ENCODE data around the gene SLC25A3.
"Not testable (repeated sequence)": the region's sequence is repeated elsewhere in the genome, so short reads cannot be mapped to it uniquely, and the experiment has no call there.

Gene SLC25A3

DNA sequence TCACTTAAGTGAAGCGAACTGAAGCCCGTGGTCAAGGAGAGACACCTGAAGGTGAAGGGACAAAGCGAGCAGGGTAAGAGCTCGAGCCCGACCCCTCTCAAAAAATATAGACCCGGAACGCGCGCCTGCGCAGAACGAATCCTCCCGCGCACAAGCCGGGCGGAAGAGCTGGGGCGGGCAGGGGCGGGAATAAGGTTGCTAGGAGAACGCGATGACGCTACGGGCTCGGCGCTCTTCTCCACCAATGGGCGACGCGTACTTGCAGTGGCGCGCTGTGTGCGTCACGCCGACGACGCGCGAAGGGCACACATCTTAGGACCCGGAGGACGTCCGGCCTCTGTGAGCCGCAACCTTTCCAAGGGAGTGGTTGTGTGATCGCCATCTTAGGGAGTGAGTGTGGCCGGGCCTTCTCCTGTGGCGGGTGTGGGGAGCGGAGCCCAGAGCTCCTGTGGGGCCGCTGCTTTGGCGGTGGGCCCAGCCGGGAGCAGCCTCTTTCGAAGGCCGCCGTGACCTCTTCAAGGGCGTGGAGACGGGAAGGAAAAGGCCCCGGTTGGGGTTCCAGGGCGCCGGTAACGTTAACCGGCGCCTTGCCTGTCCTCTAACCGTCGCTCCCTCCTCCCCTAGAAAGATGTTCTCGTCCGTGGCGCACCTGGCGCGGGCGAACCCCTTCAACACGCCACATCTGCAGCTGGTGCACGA lies at the start of gene SLC25A3:
Gene SLC25A3, plus strand, starts transcription at position 336 of the 699 bp plus-strand sequence. Its CDS starts 293 bp downstream, at position 629.
- peak; percentile 95 for DNase-seq

DNA sequence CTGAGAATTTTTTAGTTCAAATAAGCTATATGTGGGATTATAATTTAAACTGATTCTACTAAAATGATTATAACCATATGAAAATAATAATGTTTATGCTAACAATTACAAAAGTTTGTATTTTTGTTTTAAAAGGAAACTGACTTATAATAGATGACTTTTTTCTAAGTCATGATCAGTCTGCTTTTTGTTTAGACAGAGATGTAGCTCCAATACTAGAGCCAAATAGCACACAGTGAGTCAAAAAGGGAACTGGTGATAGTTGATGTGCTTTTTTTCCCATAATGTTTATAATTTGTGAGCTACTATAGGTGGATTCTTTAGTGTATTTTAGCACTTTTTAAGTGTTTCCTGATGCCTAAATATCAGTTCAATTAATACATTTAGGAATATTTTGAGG lies 49.8 kb upstream of the SLC25A3 start:
- no peak for DNase-seq

DNA sequence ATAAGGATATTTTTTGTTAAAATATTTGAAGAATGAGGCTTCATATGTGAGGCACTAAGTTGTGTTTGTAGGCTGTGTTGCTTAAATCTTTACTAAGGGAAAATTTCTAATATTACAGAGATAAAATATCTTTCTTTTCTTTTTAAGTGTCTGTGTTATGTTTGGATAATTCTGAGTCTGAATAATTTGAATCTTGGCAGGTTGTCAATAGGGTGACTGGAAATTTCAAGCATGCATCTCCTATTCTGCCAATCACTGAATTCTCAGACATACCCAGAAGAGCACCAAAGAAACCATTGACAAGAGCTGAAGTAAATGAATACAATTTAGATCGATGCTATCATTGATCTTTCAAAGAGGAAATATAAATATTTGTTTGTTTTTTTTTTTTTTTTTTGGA lies 48.7 kb upstream of the SLC25A3 start:
- DNase-seq = no peak

DNA sequence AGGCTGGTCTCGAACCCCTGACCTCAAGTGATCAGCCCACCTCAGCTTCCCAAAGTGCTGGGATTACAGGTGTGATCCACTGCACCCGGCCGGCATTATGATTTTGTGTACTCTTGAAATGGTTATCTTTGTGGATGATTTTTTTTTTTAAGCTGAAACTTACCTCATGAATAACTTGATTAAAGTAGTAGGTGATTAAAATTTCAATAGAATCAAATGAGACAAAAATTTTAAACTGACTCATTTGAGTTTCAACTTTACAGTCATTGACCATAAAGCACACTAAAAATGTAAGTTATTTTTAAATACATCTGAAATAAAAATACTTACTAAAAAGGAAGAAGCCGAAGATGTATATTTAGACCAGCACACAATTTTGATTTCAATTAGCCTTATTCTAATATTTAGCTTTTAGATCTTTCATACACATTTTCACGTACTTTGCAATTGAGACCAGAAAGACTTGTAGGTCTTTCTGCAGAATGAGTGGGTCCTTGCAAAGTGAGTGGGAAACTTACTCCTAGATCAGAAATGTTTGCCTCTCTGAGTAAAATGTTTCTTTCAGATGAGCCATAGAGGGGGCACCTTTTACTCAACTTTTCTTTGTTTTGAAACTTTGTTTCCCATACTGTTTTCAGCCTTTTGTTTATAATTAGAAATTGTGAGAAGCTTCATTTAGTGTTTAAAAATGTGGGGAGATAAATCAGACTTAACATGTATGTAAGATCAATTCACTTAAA lies 43.9 kb upstream of the SLC25A3 start:
- no peak for DNase-seq

DNA sequence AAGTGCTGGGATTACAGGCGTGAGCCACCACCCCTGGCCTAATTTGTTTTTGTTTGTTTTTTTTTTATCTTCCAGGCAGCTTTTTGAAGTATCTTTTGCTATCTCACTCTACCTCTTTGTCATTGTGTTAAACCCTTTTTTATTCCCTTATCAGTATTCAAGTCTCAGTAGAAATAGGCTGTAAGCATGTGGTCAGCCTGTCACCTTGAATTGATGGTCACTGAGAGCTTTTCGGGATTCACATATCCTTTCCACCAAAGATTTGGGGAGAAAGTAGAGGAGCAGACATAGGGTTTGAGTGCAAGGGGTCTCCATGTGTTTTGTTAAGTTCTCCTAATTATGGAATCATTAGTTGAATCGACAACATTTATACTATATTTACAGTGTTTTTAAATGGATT lies 41.7 kb upstream of the SLC25A3 start:
- DNase-seq = no peak

DNA sequence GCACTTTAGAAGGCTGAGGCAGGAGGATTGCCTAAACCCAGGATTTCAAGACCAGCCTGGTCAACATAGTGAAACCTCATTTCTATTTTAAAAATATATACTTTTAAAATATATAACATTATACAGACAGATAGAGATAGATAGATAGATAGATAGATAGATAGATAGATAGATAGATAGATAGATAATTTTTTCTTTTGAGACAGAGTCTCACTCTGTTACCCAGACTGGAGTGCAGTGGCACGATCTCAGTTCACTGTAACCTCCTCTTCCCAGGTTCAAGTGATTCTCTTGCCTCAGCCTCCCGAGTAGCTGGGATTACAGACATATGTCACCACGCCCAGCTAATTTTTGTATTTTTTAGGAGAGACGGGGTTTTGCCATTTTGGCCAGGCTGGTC lies 35.4 kb upstream of the SLC25A3 start:
- not testable (repeated sequence) for DNase-seq

DNA sequence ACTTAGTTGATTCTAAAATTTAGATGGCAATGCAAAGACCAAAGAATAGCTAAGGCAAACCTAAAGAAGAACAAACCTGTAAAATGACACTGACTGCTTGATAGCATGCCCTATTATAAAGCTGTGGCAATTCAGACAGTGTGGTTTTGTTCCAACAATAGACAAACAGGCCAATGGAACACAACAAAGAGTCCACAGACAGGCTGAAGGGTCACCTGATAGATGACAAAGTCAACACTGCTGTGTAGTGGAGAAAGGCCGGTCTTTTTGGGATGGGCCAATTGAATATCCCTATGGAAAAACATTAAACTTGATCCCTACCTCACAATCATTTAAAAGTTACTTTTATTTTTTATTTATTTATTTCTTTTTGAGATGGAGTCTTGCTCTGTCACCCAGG lies 33.8 kb upstream of the SLC25A3 start:
- no peak for DNase-seq

DNA sequence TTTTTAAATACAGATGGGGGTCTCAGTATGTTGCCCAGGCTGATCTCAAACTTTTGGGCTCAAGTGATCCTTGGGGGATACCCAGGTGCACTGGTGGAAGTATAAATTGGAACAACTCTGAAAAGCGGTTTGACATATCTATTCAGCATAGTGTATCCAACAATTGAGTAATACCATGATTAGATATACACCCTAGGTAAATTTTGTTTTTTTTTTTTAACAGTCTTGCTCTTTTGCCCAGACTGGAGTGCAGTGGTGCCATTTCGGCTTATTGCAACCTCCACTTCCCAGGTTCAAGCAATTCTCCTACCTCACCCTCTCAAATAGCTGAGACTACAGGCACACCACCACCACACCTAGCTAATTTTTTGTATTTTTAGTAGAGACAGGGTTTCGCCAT lies 31.6 kb upstream of the SLC25A3 start:
- no peak for DNase-seq

DNA sequence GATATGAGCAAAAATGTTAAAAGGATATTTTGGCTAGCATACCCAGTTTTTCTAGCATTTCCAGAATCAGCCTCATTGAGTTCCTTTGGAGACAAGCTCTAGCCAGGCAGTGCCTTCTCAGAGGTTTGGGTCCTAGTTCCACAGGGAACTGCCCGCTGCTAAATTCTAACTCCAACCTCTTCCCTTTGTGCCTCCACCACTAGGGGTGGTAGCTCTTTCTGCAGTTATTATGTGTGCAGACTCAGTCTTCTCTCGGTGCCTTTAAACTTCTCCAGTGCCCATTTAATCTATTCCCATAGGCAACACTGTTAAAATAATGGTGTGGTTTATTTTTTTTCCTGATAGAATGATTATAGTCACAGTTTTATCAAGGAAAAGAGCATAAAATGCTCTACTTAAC lies 21.5 kb upstream of the SLC25A3 start:
- DNase-seq = no peak

DNA sequence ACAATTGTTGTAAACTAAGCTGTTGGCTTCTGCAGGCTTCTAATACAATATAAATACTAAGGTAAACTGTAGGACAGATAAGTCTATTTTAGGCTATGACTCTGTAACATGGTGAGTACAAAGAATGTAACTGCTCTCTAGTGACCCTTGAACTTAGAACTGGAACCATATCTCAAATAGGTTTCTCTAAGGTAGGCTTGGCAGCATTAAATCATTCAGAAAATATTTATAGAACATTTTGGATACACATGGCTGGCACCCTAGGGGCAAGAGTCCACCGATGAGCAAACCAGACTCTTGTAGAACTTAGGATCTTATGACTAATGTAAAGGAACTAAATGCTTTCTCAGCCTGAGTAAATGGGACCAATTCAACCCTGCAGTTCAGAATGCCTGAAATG lies 19.4 kb upstream of the SLC25A3 start:
- DNase-seq = no peak

DNA sequence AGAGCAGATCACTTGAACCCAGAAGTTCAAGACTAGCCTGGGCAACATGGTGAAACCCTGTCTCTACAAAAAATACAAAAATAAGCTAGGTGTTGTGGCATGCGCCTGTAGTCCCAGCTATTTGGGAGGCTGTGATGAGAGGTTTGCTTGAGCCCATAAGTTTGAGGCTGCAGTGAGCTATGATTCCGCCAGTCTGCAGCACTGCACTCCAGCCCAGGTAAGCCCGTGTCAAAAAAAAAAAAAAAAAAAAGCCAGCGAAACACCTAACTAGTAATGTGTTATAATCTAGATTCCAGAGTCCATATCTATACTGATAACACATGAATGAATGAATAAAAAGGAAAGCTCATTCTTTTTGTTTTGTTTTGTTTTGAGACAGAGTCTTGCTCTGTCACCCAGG lies 18.5 kb upstream of the SLC25A3 start:
- DNase-seq = no peak

DNA sequence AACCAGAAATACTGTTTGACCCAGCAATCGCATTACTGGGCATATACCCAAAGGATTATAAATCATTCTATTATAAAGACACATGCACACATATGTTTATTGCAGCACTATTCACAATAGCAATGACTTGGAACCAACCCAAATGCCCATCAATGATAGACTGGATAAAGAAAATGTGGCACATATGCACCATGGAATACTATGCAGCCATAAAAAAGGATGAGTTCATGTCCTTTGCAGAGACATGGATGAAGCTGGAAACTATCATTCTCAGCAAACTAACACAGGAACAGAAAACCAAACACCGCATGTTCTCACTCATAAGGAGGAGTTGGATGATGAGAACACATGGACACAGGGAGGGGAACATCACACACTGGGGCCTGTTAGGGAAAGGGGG lies 16.7 kb upstream of the SLC25A3 start:
- not testable (repeated sequence) for DNase-seq

DNA sequence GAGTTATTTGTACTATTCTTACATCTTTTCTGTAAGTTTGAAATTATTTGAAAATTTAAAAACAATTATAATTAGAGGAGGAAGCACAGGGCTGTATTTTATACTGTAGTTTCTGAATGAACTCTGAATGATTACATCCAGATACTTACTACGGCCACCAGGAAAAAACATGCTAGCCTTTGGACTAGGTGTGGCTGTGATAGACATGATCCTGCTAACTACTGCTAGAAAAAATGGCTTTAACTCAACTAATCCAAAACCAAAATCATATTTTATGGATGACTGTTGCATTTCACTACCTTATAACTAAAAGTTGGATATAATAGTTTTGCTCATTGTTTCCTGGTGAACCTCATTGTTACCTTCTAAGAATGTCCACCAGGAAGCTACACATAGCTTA lies 15.1 kb upstream of the SLC25A3 start:
- no peak for DNase-seq

DNA sequence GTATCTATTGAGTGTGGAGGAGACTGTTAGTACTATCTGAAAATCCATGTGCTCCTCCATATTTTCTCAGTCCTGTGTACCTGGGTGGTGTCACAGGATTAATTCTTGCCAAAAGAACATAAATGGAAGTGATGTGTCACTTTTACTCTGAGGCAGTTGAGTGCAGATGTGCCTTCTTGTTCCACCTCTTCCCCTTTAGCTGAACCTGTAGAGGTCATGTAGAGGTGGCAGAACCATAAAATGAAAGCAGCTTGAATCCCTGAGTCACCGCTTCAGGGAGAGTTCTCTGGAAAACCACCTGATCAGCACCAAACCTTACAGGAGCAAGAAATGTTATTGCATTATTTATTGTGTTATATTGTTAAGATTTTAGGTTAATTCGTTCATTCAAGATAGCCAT lies 14.7 kb upstream of the SLC25A3 start:
- DNase-seq = no peak

DNA sequence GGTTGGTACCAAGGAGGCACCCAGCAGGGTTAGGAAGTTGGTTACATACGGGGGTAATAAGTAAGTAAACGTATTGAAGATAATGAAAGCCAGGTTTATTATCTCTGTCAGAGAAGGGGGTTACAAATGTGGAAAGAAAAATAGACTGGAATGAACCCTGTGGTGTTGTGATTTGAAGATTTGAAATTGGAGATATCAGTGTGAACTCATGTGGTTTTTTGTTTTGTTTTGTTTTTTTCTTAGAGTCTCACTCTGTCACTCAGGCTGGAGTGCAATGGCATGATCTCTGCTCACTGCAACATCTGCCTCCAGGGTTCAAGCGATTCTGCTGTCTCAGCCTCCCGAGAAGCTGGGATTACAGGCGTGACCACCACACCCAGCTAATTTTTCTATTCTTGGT lies 14.1 kb upstream of the SLC25A3 start:
- no peak for DNase-seq

DNA sequence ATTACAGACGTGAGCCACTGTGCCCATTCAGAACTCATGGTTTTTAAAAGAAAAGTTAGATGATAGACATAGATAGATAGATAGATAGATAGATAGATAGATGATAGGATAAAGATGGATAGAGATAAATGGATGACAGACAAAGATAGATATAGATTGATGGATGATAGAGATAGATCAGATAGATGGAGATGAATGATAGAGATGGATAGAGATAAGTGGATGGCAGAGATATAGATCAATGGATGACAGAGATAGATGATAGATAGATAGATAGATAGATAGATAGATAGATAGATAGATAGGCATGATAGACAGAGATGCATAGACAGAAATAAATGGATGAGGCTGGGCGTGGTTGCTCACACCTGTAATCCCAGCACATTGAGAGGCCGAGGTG lies 13.7 kb upstream of the SLC25A3 start:
- DNase-seq = no peak

DNA sequence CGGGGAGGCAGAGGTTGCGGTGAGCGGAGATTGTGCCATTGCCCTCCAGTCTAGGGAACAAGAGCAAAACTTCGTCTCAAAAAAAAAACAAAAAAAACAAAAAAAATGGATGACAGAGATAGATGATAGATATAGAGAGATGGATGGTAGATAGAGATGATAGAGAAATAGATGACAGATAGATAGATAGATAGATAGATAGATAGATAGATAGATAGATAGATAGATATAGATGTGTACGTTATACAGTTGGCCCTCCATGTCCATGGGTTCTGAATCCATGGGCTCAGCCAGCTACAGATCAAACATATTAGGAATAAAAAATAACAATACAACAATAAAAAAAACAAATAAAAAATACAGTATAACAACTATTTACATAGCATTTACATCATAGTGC lies 12.8 kb upstream of the SLC25A3 start:
- DNase-seq = no peak

DNA sequence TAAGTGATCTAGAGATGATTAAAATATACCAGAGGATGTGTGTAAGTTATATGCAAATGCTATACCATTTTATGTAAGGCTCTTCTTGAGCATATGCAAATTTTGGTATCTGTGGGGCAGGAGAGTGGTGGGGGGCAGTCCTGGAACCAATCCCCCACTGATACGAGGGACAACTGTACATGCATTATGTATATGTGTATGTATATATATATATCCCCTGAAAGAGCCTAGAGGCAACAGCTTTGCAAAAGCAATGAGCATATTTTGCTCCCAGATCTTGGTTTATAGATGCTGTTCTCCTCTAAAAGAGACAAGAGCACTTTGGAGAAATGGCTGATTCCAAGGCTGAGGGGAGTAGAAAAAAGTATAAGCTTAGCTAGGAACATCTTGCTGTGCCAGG lies 12.4 kb upstream of the SLC25A3 start:
- DNase-seq = no peak

DNA sequence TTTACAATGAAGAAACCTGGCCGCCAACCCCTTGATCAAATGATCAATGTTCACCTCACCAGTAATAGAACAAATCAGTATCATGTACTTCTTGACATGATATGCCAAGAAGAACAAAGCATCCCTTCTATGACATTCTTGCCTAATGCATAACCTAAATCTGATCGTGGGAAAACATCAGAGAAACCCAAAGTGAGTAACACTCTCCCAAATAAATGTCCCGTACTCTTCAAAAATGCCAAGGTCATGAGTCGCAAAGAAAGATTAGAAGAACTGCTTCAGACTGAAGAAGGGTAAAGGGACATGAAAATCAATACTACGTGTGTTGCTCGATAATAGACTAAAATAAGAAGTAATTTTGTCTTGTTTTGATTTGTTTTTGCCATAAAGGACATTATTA lies 11.4 kb upstream of the SLC25A3 start:
- DNase-seq = no peak

DNA sequence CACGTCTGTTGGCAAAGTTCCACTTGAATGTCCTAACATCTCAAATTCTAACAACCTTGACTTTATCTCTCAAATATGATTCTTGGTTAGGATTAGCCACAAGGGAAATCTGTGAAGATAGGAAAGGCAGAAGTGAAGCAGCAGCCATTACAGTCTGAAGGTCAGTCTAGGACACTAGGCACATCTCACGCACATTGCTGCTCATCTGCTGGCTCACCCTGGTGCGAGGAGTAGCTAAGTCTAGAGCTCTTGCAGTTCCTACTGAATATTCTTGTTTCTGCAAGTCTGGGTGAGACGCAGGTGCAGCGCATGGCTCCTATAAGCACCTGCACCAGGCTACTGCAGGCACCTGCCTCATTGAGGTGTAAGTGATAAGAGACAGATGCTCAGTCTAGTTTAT lies 6.4 kb upstream of the SLC25A3 start:
- no peak for DNase-seq

DNA sequence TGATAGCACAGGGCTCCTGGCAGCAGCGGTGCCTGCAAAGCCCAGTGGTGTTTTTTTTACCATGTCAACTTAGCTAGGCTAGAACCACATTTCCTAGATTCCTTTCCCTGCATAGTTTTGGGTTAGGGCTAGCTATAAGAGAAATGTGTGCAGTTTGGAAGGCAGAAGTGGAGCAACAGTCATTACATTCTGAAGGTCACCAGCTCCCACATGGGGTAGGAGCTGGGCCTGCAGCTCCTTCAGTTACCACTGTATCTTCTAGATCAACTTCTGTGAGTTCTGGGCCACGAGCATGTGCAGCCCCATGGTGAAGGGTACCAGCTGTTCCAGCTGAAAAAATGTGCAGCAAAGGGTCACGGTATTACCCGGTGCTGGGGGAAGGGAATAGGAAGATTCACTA lies 2.3 kb upstream of the SLC25A3 start:
- DNase-seq = no peak

DNA sequence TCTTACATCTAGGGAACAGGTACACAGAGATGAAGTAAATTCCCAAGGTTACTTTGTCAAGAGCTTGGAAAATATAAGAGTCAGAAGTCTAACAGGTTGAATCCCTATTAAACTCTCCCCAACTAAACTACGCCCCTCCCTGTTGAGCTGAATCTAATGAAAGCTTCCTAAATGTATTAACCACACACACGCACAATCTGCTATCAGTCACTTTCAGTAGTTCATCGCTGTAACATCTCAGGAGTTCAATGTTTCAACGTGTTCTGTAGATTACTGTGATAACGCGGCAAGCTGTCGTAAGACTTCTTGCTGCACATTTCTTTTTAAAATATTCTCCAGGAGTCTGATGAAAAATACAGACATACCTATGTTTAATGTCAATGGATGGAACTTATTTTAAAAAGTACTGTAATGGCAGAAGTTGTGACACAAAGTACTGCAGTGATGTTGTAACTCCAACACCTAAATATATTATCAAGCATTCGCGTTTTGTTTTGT lies 612 bp upstream of the SLC25A3 start:
- DNase-seq = no peak

DNA sequence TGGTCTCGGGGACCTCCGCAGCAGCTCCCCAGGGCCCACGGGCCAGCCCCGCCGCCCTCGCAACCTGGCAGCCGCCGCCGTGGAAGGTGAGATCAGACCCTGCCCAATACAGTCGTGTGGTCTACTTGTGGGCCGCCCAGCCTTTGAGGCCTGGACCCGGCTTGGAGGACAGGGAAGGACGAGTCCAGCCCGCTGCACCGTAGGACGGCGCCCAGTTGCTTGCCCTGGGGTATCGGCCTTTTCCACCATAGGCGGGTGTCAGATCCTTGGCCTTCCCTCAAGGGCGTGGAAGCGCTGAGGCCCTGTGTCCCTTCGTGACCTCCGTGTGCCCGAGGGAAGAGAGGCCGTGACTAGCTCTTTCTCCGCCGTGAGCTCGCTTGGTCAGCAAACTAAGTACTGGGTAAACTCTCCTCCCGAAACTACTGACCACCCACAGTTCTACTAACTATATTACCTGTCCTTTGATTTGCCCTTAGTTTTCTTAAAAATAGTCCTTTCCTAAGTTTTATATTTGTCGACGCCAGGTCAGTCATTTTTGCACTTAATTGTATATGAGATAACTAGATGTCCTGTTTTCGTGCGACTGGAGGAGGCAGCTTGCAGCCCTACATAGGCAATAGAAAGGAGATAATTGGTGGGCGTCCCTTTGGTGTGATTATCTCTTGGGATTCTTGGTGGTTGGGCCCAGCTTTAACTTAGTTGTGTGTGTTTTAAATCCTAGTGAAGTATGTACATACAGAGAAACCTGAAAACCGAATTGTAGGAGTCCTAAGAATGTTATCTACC lies 757 bp downstream of the SLC25A3 start:
- DNase-seq = peak; percentile 56

Data from retina (tissue), 1 donor.